KMS-11 (cell line): ENCODE measurements around the gene APCDD1.

Experiments
- H2AFZ ChIP-seq: fragments of 200-600 bp; sonication (generic); 2 replicates; pipeline ENCODE4 v1.6.1; 2016; ENCODE audit warnings: antibody characterized with exemption, mixed run types, low read depth
- H3K27ac ChIP-seq: fragments of 200-600 bp; sonication (generic); 2 replicates; pipeline ENCODE4 v1.6.1; 2016; ENCODE audit warnings: mild to moderate bottlenecking, mixed run types
- H3K27me3 ChIP-seq: fragments of 200-600 bp; sonication (generic); 2 replicates; pipeline ENCODE4 v1.6.1; 2017; ENCODE audit warnings: mild to moderate bottlenecking, low read depth, mixed run types, moderate library complexity; ENCODE audit not compliant: insufficient read depth
- H3K36me3 ChIP-seq: fragments of 200-600 bp; sonication (generic); 2 replicates; pipeline ENCODE4 v1.6.1; 2017; ENCODE audit warnings: mild to moderate bottlenecking, mixed run types; ENCODE audit not compliant: insufficient read depth
- H3K4me1 ChIP-seq: fragments of 200-600 bp; sonication (generic); 2 replicates; pipeline ENCODE4 v1.6.1; 2016; ENCODE audit warnings: mild to moderate bottlenecking, low read depth, mixed run types; ENCODE audit not compliant: poor library complexity, severe bottlenecking
- H3K4me2 ChIP-seq: fragments of 200-600 bp; sonication (generic); 2 replicates; pipeline ENCODE4 v1.7.0; 2016; ENCODE audit warnings: mild to moderate bottlenecking, mixed run types
- H3K4me3 ChIP-seq: fragments of 200-600 bp; sonication (generic); IDR thresholded peaks from 2 replicates; pipeline ENCODE4 v1.6.1; 2017; ENCODE audit warnings: low read depth, low read length, mixed read lengths; ENCODE audit not compliant: insufficient read depth
- H3K79me2 ChIP-seq: fragments of 200-600 bp; sonication (generic); 2 replicates; pipeline ENCODE4 v1.6.1; 2016; ENCODE audit warnings: low read depth, mixed run types; ENCODE audit not compliant: insufficient read depth
- H3K9ac ChIP-seq: fragments of 200-600 bp; sonication (generic); 2 replicates; pipeline ENCODE4 v1.6.1; 2016; ENCODE audit warnings: mild to moderate bottlenecking, mixed run types
- H4K20me1 ChIP-seq: fragments of 200-600 bp; sonication (generic); 2 replicates; pipeline ENCODE4 v1.6.1; 2016; ENCODE audit warnings: mild to moderate bottlenecking, mixed run types; ENCODE audit not compliant: insufficient read depth
- CTCF ChIP-seq: fragments of 200-600 bp; sonication (generic); conservative IDR thresholded peaks from 2 replicates; pipeline ENCODE4 v1.6.1; 2017; ENCODE audit warnings: low read depth, mild to moderate bottlenecking, antibody characterized with exemption, low read length, moderate library complexity, mixed read lengths

The APCDD1 gene

DNA sequence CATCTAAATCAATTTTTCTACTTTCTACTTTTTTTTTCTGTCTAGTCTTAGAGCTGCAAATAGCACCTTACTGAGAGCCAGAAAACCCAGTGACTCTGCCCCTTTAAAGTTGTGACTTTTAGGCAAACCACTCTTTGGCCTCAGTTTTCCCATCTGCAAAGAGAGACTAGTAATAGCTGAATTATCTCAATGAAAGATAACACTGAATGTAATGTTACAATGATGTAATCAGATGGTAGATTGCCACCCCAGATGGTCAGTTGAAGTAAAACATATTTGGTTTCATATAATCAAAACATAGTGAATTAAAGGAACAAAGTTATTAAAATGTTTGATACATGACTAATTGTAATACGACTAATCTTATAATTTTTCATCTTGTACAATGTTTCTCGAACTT is 5.0 kb upstream of the APCDD1 start:
- Histone ChIP-seq H3K36me3 (no peaks in the 10 kb centered on the region), H4K20me1 (no peaks in the 10 kb centered on the region), H3K27ac (no peak overlapping the region), H3K27me3 (no peaks in the 10 kb centered on the region), H3K4me2 (no peak overlapping the region), H3K9ac (no peak overlapping the region), H3K4me3 (no peak overlapping the region), H3K4me1 (no peaks in the 10 kb centered on the region), H3K79me2 (no peaks in the 10 kb centered on the region), H2AFZ (no peak overlapping the region)
- no peak for TF ChIP-seq CTCF

GRCh38 chr18:10450986-10451385 is 3.4 kb upstream of the APCDD1 start:
- Histone ChIP-seq H3K27ac (no peak overlapping the region), H3K4me1 (peaks cover 7% of the 10 kb centered on the region), H3K27me3 (no peaks in the 10 kb centered on the region), H2AFZ (no peak overlapping the region), H3K79me2 (no peaks in the 10 kb centered on the region), H3K4me2 (no peak overlapping the region), H3K9ac (no peak overlapping the region), H3K4me3 (no peak overlapping the region), H3K36me3 (no peaks in the 10 kb centered on the region), H4K20me1 (no peaks in the 10 kb centered on the region)
- no peak for TF ChIP-seq CTCF

DNA sequence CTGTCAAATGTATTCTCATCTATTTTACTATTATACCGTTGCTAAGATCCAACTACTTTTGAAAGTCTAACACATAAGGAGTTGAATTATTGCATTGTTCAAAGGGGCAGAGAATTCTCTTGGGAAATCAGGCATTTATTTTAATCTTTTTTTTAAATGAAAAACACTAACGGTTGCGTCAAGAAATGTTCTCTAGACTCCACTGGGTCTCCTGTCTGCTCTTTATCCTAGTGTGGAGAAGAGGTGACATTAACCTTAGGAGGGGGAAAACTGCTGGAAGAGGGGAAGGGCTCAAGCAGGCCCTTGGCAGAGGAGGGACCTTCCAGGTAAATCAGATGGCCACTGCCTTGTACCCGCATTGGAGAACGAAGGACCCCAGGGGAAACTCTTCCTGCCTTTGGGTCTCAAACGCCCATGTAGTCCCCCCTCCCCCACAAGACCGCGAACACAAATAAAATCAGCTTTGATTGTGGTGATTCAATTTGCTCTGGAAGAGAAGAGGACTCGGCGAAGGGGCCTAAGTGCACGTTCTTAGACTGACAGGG is 1.1 kb upstream of the APCDD1 start:
- TF ChIP-seq CTCF: no peak
- H4K20me1 ChIP-seq: no peaks in the 10 kb centered on the region
- peaks cover 30% of the 10 kb centered on the region for H3K4me1 ChIP-seq
- no peaks in the 10 kb centered on the region for H3K79me2 ChIP-seq
- H3K27ac ChIP-seq: no peak overlapping the region
- no peak overlapping the region for H2AFZ ChIP-seq
- no peaks in the 10 kb centered on the region for H3K27me3 ChIP-seq
- no peak overlapping the region for H3K4me3 ChIP-seq
- no peak overlapping the region for H3K9ac ChIP-seq
- H3K36me3 ChIP-seq: no peaks in the 10 kb centered on the region
- no peak overlapping the region for H3K4me2 ChIP-seq

DNA sequence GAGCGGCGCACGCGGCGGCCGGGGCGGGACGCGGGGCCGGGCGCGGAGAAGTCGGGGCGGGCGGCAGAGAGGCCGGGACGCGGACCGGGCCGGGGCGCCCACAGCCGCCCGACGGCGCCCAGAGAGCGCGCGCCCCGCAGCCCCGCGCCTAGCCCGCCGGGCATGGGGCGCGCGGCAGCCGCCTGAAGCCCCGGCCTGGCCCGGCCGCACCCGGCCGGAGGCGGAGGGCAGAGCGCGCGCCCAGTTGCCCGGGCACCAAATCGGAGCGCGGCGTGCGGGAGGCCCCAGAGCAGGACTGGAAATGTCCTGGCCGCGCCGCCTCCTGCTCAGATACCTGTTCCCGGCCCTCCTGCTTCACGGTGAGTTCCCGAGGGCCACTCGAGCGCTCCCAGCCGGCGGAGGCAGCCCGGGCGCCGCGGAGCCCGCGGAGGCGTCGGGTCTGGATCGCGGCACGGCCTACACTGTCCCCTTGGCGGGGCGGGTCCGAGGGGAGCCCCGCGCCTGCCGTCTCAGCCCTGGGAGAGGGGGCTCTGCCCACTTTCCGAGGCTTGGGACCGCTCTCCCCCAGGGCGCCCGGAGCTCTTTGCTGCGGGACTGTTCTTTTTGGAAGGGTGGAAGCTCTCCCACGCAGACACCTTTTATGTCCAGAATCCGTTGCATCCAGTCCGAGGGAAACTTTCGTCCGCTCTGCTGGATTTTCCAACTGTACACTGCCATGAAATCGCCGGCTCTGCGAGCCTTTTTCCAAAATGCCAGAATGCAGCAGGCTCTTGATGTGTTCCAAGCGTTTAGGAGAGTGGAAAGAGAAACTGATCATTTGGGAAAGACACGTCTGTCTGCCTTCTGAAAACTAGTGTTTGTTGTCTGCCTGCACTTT is 484 bp downstream of the APCDD1 start:
- Histone ChIP-seq H3K79me2 (no peaks in the 10 kb centered on the region), H3K36me3 (no peaks in the 10 kb centered on the region), H3K9ac (peak overlapping the region; percentile 36; the same call in 1 of the 2 replicates), H4K20me1 (no peaks in the 10 kb centered on the region), H2AFZ (peak overlapping the region; percentile 60), H3K4me2 (peak overlapping the region; percentile 85), H3K27me3 (no peaks in the 10 kb centered on the region), H3K4me1 (peaks cover 40% of the 10 kb centered on the region), H3K4me3 (no peak overlapping the region), H3K27ac (no peak overlapping the region)
- no peak for TF ChIP-seq CTCF
